OCI-LY1 (cell line): ENCODE measurements around the gene C2CD4D.

Experiments
- EZH2 ChIP-seq: fragments of 200-600 bp; sonication (generic), shearing (Covaris generic); IDR thresholded peaks from 2 replicates; pipeline ENCODE4 v1.8.0; 2017; ENCODE audit warnings: borderline replicate concordance, mixed run types, mild to moderate bottlenecking, antibody characterized with exemption, low read length, moderate library complexity, mixed read lengths
- TF ChIP-seq, protein P1 (sequence below): fragments of 200-600 bp; sonication (generic), shearing (Covaris generic); IDR thresholded peaks from 2 replicates; pipeline ENCODE4 v1.5.1; 2017; ENCODE audit warnings: mild to moderate bottlenecking, antibody characterized with exemption, low read length, moderate library complexity, mixed read lengths

DNA sequence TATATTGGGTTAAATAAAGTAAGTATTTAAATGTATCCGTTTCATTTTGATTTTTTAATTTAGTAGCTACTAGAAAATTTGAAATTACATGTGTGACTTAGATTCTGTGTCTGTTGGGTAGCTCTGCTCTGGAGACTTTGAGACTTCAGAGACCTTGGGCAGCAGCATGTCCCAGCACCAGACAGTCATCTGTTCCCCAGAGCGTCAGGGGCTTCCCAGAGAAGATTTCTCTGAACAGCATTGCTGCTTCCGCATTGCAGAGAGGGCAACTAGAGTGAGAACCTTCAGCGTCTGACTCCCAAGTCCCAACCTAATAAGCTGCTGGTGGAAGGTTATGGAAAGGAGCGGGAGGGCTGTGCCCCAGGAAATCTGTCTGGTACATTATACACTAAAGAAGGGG lies 41.0 kb downstream of the C2CD4D start:
- TF ChIP-seq, protein P1, sequence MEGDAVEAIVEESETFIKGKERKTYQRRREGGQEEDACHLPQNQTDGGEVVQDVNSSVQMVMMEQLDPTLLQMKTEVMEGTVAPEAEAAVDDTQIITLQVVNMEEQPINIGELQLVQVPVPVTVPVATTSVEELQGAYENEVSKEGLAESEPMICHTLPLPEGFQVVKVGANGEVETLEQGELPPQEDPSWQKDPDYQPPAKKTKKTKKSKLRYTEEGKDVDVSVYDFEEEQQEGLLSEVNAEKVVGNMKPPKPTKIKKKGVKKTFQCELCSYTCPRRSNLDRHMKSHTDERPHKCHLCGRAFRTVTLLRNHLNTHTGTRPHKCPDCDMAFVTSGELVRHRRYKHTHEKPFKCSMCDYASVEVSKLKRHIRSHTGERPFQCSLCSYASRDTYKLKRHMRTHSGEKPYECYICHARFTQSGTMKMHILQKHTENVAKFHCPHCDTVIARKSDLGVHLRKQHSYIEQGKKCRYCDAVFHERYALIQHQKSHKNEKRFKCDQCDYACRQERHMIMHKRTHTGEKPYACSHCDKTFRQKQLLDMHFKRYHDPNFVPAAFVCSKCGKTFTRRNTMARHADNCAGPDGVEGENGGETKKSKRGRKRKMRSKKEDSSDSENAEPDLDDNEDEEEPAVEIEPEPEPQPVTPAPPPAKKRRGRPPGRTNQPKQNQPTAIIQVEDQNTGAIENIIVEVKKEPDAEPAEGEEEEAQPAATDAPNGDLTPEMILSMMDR = no peak
- TF ChIP-seq EZH2 = no peak
